IgD-negative memory B cell (primary cell): Measurements from ENCODE around the gene CTNNA2. TPM values are rescaled to one million over a fixed set of nuclear protein-coding genes. Genes with fewer than 3 reads are reported as not detected.

Source experiments
- H3K27ac Mint-ChIP-seq, 3 donors: one replicate each; pipeline ENCODE4 v1.8.0; 2020 to 2022; ENCODE audit warnings: mild to moderate bottlenecking in 3 of 3, mixed read lengths in 3 of 3, moderate library complexity in 1 of 3
- H3K27me3 Mint-ChIP-seq: one replicate; pipeline ENCODE4 v1.8.0; 2021; ENCODE audit warnings: mixed read lengths
- H3K36me3 Mint-ChIP-seq: one replicate; pipeline ENCODE4 v1.8.0; 2020; ENCODE audit warnings: mild to moderate bottlenecking, mixed read lengths
- H3K4me1 Mint-ChIP-seq, 3 donors: one replicate each; pipeline ENCODE4 v1.8.0; 2020 to 2022; ENCODE audit warnings: mixed read lengths in 3 of 3, mild to moderate bottlenecking in 1 of 3
- H3K4me3 Mint-ChIP-seq, 4 donors: one replicate each; pipeline ENCODE4 v1.8.0; 2020 to 2022; ENCODE audit warnings: mild to moderate bottlenecking in 4 of 4, mixed read lengths in 4 of 4, moderate library complexity in 3 of 4
- H3K9me3 Mint-ChIP-seq, 3 donors: one replicate each; pipeline ENCODE4 v1.8.0; 2020 to 2021; ENCODE audit warnings: mixed read lengths in 3 of 3, mild to moderate bottlenecking in 1 of 3
- polyA plus RNA-seq: library from polyadenylated mRNA; unstranded; fragments of 300-500 nt; fragmentation: Illumina TruSeq; gene quantifications from one replicate; pipeline ENCODE4 v1.2.3, GENCODE V29; 2021

The CTNNA2 gene
- polyA plus RNA-seq, 1 donor from 2014 or later = not detected

- no peak overlapping the region for H3K4me3 Mint-ChIP-seq
- H3K27ac Mint-ChIP-seq = no peak overlapping the region
- H3K27me3 Mint-ChIP-seq = no peaks in the 10 kb centered on the region
- H3K9me3 Mint-ChIP-seq = peaks cover 1 to 9% (median 5%) of the 10 kb centered on the region in 3 donors
- H3K4me1 Mint-ChIP-seq = no peaks in the 10 kb centered on the region
- H3K36me3 Mint-ChIP-seq = no peaks in the 10 kb centered on the region
These were observed 258.1 kb downstream of the CTNNA2 start for GRCh38 chr2:79770926-79771325.

- Mint-ChIP-seq H3K4me3 (no peak overlapping the region), H3K27ac (no peak overlapping the region)
These were observed 258.6 kb downstream of the CTNNA2 start for GRCh38 chr2:79771493-79771892.

GRCh38 chr2:79774016-79774415 lies 261.2 kb downstream of the CTNNA2 start:
- H3K27me3 Mint-ChIP-seq = no peaks in the 10 kb centered on the region
- no peaks in the 10 kb centered on the region for H3K4me1 Mint-ChIP-seq
- H3K4me3 Mint-ChIP-seq = no peak overlapping the region
- no peak overlapping the region for H3K27ac Mint-ChIP-seq
- no peaks in the 10 kb centered on the region for H3K36me3 Mint-ChIP-seq
- H3K9me3 Mint-ChIP-seq = peaks cover 0 to 6% (median 1%) of the 10 kb centered on the region in 3 donors

More at GRCh38 chr2:79771493-79771892, 258.6 kb downstream of the CTNNA2 start:
- no peaks in the 10 kb centered on the region for H3K27me3 Mint-ChIP-seq
- no peaks in the 10 kb centered on the region for H3K4me1 Mint-ChIP-seq
- H3K36me3 Mint-ChIP-seq = no peaks in the 10 kb centered on the region
- H3K9me3 Mint-ChIP-seq = peaks cover 1 to 9% (median 5%) of the 10 kb centered on the region in 3 donors

GRCh38 chr2:79776461-79776860 lies 263.6 kb downstream of the CTNNA2 start:
- H3K36me3 Mint-ChIP-seq = no peaks in the 10 kb centered on the region
- H3K27me3 Mint-ChIP-seq = no peaks in the 10 kb centered on the region
- no peak overlapping the region for H3K27ac Mint-ChIP-seq
- H3K4me3 Mint-ChIP-seq = no peak overlapping the region
- peaks cover 0 to 6% (median 1%) of the 10 kb centered on the region in 3 donors for H3K9me3 Mint-ChIP-seq
- no peaks in the 10 kb centered on the region for H3K4me1 Mint-ChIP-seq

GRCh38 chr2:79780781-79781180 lies 267.9 kb downstream of the CTNNA2 start:
- no peak overlapping the region for H3K4me3 Mint-ChIP-seq
- H3K36me3 Mint-ChIP-seq = no peaks in the 10 kb centered on the region
- peaks cover under 1 to 4% (median 1%) of the 10 kb centered on the region in 3 donors for H3K9me3 Mint-ChIP-seq
- no peak overlapping the region for H3K27ac Mint-ChIP-seq
- no peaks in the 10 kb centered on the region for H3K4me1 Mint-ChIP-seq
- H3K27me3 Mint-ChIP-seq = no peaks in the 10 kb centered on the region

- Mint-ChIP-seq H3K4me3 (no peak overlapping the region), H3K36me3 (no peaks in the 10 kb centered on the region), H3K9me3 (peaks cover 1 to 4% (median 2%) of the 10 kb centered on the region in 3 donors), H3K27me3 (no peaks in the 10 kb centered on the region), H3K27ac (no peak overlapping the region), H3K4me1 (no peaks in the 10 kb centered on the region)
These were observed 270.0 kb downstream of the CTNNA2 start for GRCh38 chr2:79782576-79783452.

- H3K27ac Mint-ChIP-seq = no peak overlapping the region
- no peaks in the 10 kb centered on the region for H3K4me1 Mint-ChIP-seq
- H3K36me3 Mint-ChIP-seq = no peaks in the 10 kb centered on the region
- no peaks in the 10 kb centered on the region for H3K27me3 Mint-ChIP-seq
- H3K4me3 Mint-ChIP-seq = no peak overlapping the region
- H3K9me3 Mint-ChIP-seq = peaks cover 0 to 2% (median 1%) of the 10 kb centered on the region in 3 donors
These were observed 276.3 kb downstream of the CTNNA2 start for GRCh38 chr2:79788952-79789651.

GRCh38 chr2:79789811-79790210 lies 277.0 kb downstream of the CTNNA2 start:
- Mint-ChIP-seq H3K27ac (no peak overlapping the region), H3K27me3 (no peaks in the 10 kb centered on the region), H3K4me1 (no peaks in the 10 kb centered on the region), H3K4me3 (no peak overlapping the region), H3K36me3 (no peaks in the 10 kb centered on the region), H3K9me3 (peaks cover 0 to 2% (median 1%) of the 10 kb centered on the region in 3 donors)

GRCh38 chr2:79792090-79792489 lies 279.2 kb downstream of the CTNNA2 start:
- Mint-ChIP-seq H3K27ac (no peak overlapping the region), H3K9me3 (peaks cover 0 to 2% (median 0%) of the 10 kb centered on the region in 3 donors), H3K4me1 (no peaks in the 10 kb centered on the region), H3K36me3 (no peaks in the 10 kb centered on the region), H3K4me3 (no peak overlapping the region), H3K27me3 (no peaks in the 10 kb centered on the region)

GRCh38 chr2:79793006-79793405 lies 280.2 kb downstream of the CTNNA2 start:
- Mint-ChIP-seq H3K27me3 (no peaks in the 10 kb centered on the region), H3K4me1 (no peaks in the 10 kb centered on the region), H3K27ac (no peak overlapping the region), H3K9me3 (peaks cover 0 to 3% (median 1%) of the 10 kb centered on the region in 3 donors), H3K4me3 (no peak overlapping the region), H3K36me3 (no peaks in the 10 kb centered on the region)

- peaks cover 3 to 12% (median 6%) of the 10 kb centered on the region in 3 donors for H3K9me3 Mint-ChIP-seq
- H3K27me3 Mint-ChIP-seq = no peaks in the 10 kb centered on the region
These were observed 283.8 kb downstream of the CTNNA2 start for GRCh38 chr2:79796641-79797040.

GRCh38 chr2:79798776-79799175 lies 285.9 kb downstream of the CTNNA2 start:
- Mint-ChIP-seq H3K27ac (no peak overlapping the region), H3K27me3 (no peaks in the 10 kb centered on the region), H3K9me3 (peaks cover 3 to 12% (median 6%) of the 10 kb centered on the region in 3 donors), H3K36me3 (no peaks in the 10 kb centered on the region), H3K4me3 (no peak overlapping the region), H3K4me1 (no peaks in the 10 kb centered on the region)

More at GRCh38 chr2:79796641-79797040, 283.8 kb downstream of the CTNNA2 start:
- no peaks in the 10 kb centered on the region for H3K36me3 Mint-ChIP-seq
- no peak overlapping the region for H3K27ac Mint-ChIP-seq
- no peaks in the 10 kb centered on the region for H3K4me1 Mint-ChIP-seq
- no peak overlapping the region for H3K4me3 Mint-ChIP-seq

GRCh38 chr2:79799729-79800128 lies 286.9 kb downstream of the CTNNA2 start:
- no peaks in the 10 kb centered on the region for H3K27me3 Mint-ChIP-seq
- peaks cover 3 to 12% (median 6%) of the 10 kb centered on the region in 3 donors for H3K9me3 Mint-ChIP-seq
- no peak overlapping the region for H3K4me3 Mint-ChIP-seq
- H3K27ac Mint-ChIP-seq = no peak overlapping the region
- no peaks in the 10 kb centered on the region for H3K36me3 Mint-ChIP-seq
- no peaks in the 10 kb centered on the region for H3K4me1 Mint-ChIP-seq

GRCh38 chr2:79801082-79801481 lies 288.2 kb downstream of the CTNNA2 start:
- H3K9me3 Mint-ChIP-seq = peaks cover 3 to 12% (median 6%) of the 10 kb centered on the region in 3 donors
- H3K4me3 Mint-ChIP-seq = peak overlapping the region in 1 of 4 donors; percentile 4
- no peaks in the 10 kb centered on the region for H3K27me3 Mint-ChIP-seq
- no peaks in the 10 kb centered on the region for H3K4me1 Mint-ChIP-seq
- H3K27ac Mint-ChIP-seq = no peak overlapping the region
- H3K36me3 Mint-ChIP-seq = no peaks in the 10 kb centered on the region

- H3K9me3 Mint-ChIP-seq = peaks cover 0 to 12% (median 0%) of the 10 kb centered on the region in 3 donors
- H3K4me3 Mint-ChIP-seq = no peak overlapping the region
- H3K27ac Mint-ChIP-seq = no peak overlapping the region
- no peaks in the 10 kb centered on the region for H3K27me3 Mint-ChIP-seq
- no peaks in the 10 kb centered on the region for H3K36me3 Mint-ChIP-seq
- H3K4me1 Mint-ChIP-seq = no peaks in the 10 kb centered on the region
These were observed 304.4 kb downstream of the CTNNA2 start for GRCh38 chr2:79817288-79817687.
